K562 (cell line): ENCODE measurements around the gene FRMPD1. TPM values are rescaled to one million over a fixed set of nuclear protein-coding genes. Genes with fewer than 3 reads are reported as not detected.

Experiments used
- ATAC-seq: fragments of 200-7000 bp; cut with Tn5 transposase; 3 replicates; pipeline ENCODE4 v1.9.1; 2020; ENCODE audit warnings: moderate library complexity
- BruUV-seq: library from RNA; stranded (reverse); fragments of 400-500 nt; replicated peaks from 2 replicates; lab custom pipeline; 2021; lab: Mats Ljungman, UMichigan
- CTCF ChIA-PET: fragments of 300-600 bp; formaldehyde crosslinking; extraction: SDS; loops from one replicate; lab custom pipeline; 2021; ENCODE audit warnings: low intra/inter-chr PET ratio; lab: Yijun Ruan, JAX
- POLR2A ChIA-PET: fragments of 300-600, 350-650 bp; sonication (Branson Sonifier 250); formaldehyde crosslinking; extraction: SDS; loops from one replicate; lab custom pipeline; 2021; ENCODE audit warnings: antibody characterized with exemption, inconsistent platforms; lab: Yijun Ruan, JAX
- DNase-seq, 4 experiments: peaks; one replicate each; pipeline versions ENCODE4 v3.0.0 to v3.0.0-alpha.2; 2011 to 2018; ENCODE audit warnings: low spot score in 3 of 4, mixed read lengths in 3 of 4; ENCODE audit errors: extremely low read depth in 1 of 4
- FAIRE-seq: peaks from 2 replicates; lab custom pipeline; 2011; peaks lifted over from hg19 to GRCh38; lab: Jason Lieb, UNC
- H2AFZ ChIP-seq: 2 replicates; pipeline ENCODE4 v1.6.0; 2011; ENCODE audit warnings: low read depth, low read length, control low read depth, inconsistent platforms
- H3K27ac ChIP-seq: fragments of 200-600 bp; 3 replicates; pipeline ENCODE4 v1.8.0; 2011; ENCODE audit warnings: low read depth, mild to moderate bottlenecking, control low read depth, inconsistent platforms, low read length, moderate library complexity, mixed read lengths; ENCODE audit errors: extremely low read depth
- H3K27me3 ChIP-seq, 2 experiments: fragments of 300-600 bp in 1 of 2; 2 replicates in 1 of 2; 3 replicates in 1 of 2; pipeline versions ENCODE4 v1.6.0 to v1.8.0; 2011; ENCODE audit warnings: inconsistent platforms in 2 of 2, low read length in 2 of 2, mild to moderate bottlenecking in 1 of 2, mixed read lengths in 1 of 2, moderate library complexity in 1 of 2; ENCODE audit not compliant: control insufficient read depth in 2 of 2, insufficient read depth in 2 of 2
- H3K36me3 ChIP-seq: fragments of 300-600 bp; 3 replicates; pipeline ENCODE4 v1.8.0; 2011; ENCODE audit warnings: mild to moderate bottlenecking, low read length, inconsistent platforms; ENCODE audit not compliant: control insufficient read depth, insufficient read depth
- H3K4me1 ChIP-seq, 2 experiments: fragments of 200-600 bp in 1 of 2; replicated peaks in 1 of 2; 2 replicates in 1 of 2; 3 replicates in 1 of 2; pipeline versions ENCODE4 v1.5.1 to v1.8.0; 2011; ENCODE audit warnings: inconsistent platforms in 2 of 2, low read length in 2 of 2, mild to moderate bottlenecking in 1 of 2, mixed read lengths in 1 of 2, moderate library complexity in 1 of 2; ENCODE audit not compliant: control insufficient read depth in 2 of 2, insufficient read depth in 2 of 2
- H3K4me2 ChIP-seq: 2 replicates; pipeline ENCODE4 v1.6.1; 2011; ENCODE audit warnings: low read length, control low read depth, inconsistent platforms, mixed read lengths; ENCODE audit not compliant: insufficient read depth
- H3K4me3 ChIP-seq: fragments of 200-600 bp; sonication (generic), shearing (Covaris generic); 2 replicates; pipeline ENCODE4 v1.5.1; 2016; ENCODE audit warnings: control low read depth, inconsistent platforms
- H3K79me2 ChIP-seq: fragments of 200-600 bp; 3 replicates; pipeline ENCODE4 v1.8.0; 2011; ENCODE audit warnings: low read length, inconsistent platforms; ENCODE audit not compliant: control insufficient read depth, insufficient read depth
- H3K9ac ChIP-seq, 2 experiments: 2 replicates each; pipeline versions ENCODE4 v1.6.0 to v1.6.1; 2011; ENCODE audit warnings: low read depth in 2 of 2, low read length in 2 of 2, control low read depth in 1 of 2, inconsistent platforms in 1 of 2, mild to moderate bottlenecking in 1 of 2, mixed read lengths in 1 of 2; ENCODE audit not compliant: insufficient read depth in 1 of 2
- H3K9me1 ChIP-seq: one replicate; pipeline ENCODE4 v1.6.0; 2011; ENCODE audit warnings: inconsistent platforms, mild to moderate bottlenecking, low read length, moderate library complexity; ENCODE audit not compliant: control insufficient read depth, insufficient read depth
- H3K9me3 ChIP-seq: replicated peaks from 2 replicates; pipeline ENCODE4 v1.5.1; 2011; ENCODE audit warnings: low read depth, low read length, inconsistent platforms; ENCODE audit not compliant: control insufficient read depth, insufficient read depth
- H4K20me1 ChIP-seq: replicated peaks from 2 replicates; pipeline ENCODE4 v1.6.1; 2011; ENCODE audit warnings: low read length, inconsistent platforms, mixed read lengths; ENCODE audit not compliant: control insufficient read depth, insufficient read depth
- ARID2 ChIP-seq: fragments of 450-650 bp; IDR thresholded peaks from 2 replicates; pipeline ENCODE4 v1.6.1; 2017; ENCODE audit warnings: antibody characterized with exemption, mild to moderate bottlenecking
- CHD2 ChIP-seq: IDR thresholded peaks from 2 replicates; pipeline ENCODE4 v1.6.1; 2011; ENCODE audit warnings: low read depth, low read length
- DDX20 ChIP-seq: fragments of 450-650 bp; IDR thresholded peaks from 2 replicates; pipeline ENCODE4 v1.6.1; 2016; ENCODE audit warnings: missing genetic modification characterization, low read depth, mild to moderate bottlenecking, missing compliant biosample characterization, moderate library complexity
- SPI1 ChIP-seq: IDR thresholded peaks from 2 replicates; pipeline ENCODE4 v1.6.1; 2011; ENCODE audit warnings: low read depth, low read length, control low read depth, borderline replicate concordance
- WGBS: fragments of 100-300 bp; shearing (Covaris generic); methylation state at CpG from one replicate; pipeline ENCODE4 v1.1.6; 2016; ENCODE audit warnings: low coverage, mixed read lengths; ENCODE audit not compliant: insufficient coverage; ENCODE audit errors: missing lambda C conversion rate; 5-methylcytosine and 5-hydroxymethylcytosine counted together
- in situ Hi-C: fragments of 300-500 bp; cut with MboI; formaldehyde crosslinking; loops from 4 replicates; pipeline ENCODE4 v1.15.0; 2018; ENCODE audit warnings: inconsistent platforms, mixed read lengths
- intact Hi-C: fragments of 100-400 bp; cut with micrococcal nuclease; formaldehyde crosslinking; loops from 2 replicates; pipeline ENCODE4 v1.14.2; 2022
- polyA plus RNA-seq, 8 experiments: library from polyadenylated mRNA; depleted of rRNA in 4 of 8; stranded (reverse) in 5 of 8; unstranded in 3 of 8; fragments of >200 nt; fragmentation: Nextera tagmentation in 2 of 8; fragmentation: Illumina TruSeq in 1 of 8; extraction: Ambion mirVana in 2 of 8; extraction: Trizol in 1 of 8; gene quantifications; 2 replicates each; pipeline versions ENCODE4 v1.2.1 to v1.2.3, GENCODE V29; 2011 to 2014; ENCODE audit warnings: inconsistent platforms in 1 of 8, missing spikeins in 1 of 8
- total RNA-seq, 7 experiments: library from RNA; depleted of rRNA in 6 of 7; stranded (reverse); fragments of >200 nt in 6 of 7; fragmentation: Illumina TruSeq in 2 of 7; extraction: Trizol in 2 of 7; gene quantifications; 2 replicates each; pipeline versions ENCODE4 v1.2.1 to v1.2.3, GENCODE V29; 2011 to 2021; ENCODE audit warnings: low replicate concordance in 1 of 7
- TF ChIP-seq, protein P1 (sequence below), 2 experiments: fragments of 450-650 bp; conservative IDR thresholded peaks; 2 replicates each; pipeline ENCODE4 v1.6.1; 2017; ENCODE audit warnings: mild to moderate bottlenecking in 2 of 2, moderate library complexity in 2 of 2

Gene FRMPD1
- total and polyA plus RNA-seq, 9 of the 15 experiments (the other 6 are each of a cell fraction or from before 2014, with no cell fraction given): not detected

DNA sequence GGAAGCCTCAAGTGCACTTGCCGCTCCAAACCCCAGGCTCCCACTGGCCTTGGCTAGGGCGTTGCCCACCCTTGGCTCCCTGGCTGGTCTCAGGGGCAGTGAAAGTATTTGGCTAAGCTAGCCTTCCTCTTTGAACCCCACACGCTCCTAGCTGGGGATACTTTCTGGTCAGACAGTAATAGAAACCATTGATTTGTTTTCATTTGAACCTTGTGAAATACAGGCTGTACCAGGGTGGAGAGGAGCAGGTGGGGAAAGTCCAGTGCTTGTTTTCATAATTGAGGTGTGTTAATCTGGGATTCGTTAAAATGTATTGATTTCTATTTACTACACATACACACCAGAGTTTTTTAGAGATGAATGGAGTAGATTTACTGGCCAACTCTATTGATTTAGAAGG lies 57.0 kb downstream of the FRMPD1 start:
- WGBS: 0% methylated on average over 4 of the region's 4 CpGs
- Histone ChIP-seq H3K79me2 (no peaks in the 10 kb centered on the region), H3K9ac (no peak overlapping the region), H3K27me3 (peaks cover 38 to 43% of the 10 kb centered on the region in 2 experiments; a peak in 4 of 5 replicates), H3K4me2 (no peak overlapping the region), H3K9me1 (no peaks in the 10 kb centered on the region), H2AFZ (no peak overlapping the region), H3K4me3 (no peak overlapping the region)
- CTCF ChIA-PET: no interaction called here
- in situ Hi-C loops: no loop called here
- DNase-seq: no peak
- TF ChIP-seq ARID2 (no peak), DDX20 (no peak)
- TF ChIP-seq, protein P1, sequence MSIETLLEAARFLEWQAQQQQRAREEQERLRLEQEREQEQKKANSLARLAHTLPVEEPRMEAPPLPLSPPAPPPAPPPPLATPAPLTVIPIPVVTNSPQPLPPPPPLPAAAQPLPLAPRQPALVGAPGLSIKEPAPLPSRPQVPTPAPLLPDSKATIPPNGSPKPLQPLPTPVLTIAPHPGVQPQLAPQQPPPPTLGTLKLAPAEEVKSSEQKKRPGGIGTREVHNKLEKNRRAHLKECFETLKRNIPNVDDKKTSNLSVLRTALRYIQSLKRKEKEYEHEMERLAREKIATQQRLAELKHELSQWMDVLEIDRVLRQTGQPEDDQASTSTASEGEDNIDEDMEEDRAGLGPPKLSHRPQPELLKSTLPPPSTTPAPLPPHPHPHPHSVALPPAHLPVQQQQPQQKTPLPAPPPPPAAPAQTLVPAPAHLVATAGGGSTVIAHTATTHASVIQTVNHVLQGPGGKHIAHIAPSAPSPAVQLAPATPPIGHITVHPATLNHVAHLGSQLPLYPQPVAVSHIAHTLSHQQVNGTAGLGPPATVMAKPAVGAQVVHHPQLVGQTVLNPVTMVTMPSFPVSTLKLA (conservative IDR thresholded peaks at IDR 0.05): no peak
- TF ChIP-seq, all 486 proteins: peak for 0
- POLR2A ChIA-PET: interaction anchor here (0.6 to 1.0 kb wide), 2 partner anchors 10 to 1320 kb away, joined by 3 read pairs; no protein-coding TSS in a partner anchor
- no TSS peak for BruUV-seq
- Histone ChIP-seq H3K27ac (no peak overlapping the region), H3K36me3 (no peaks in the 10 kb centered on the region), H4K20me1 (no peaks in the 10 kb centered on the region), H3K9me3 (no peaks in the 10 kb centered on the region), H3K4me1 (no peaks in the 10 kb centered on the region)
- ATAC-seq (no peak), FAIRE-seq (no peak)
- intact Hi-C loops: no loop called here

- 0% methylated on average over 3 of the region's 3 CpGs for WGBS
- no peak for ATAC-seq
- CTCF ChIA-PET: no interaction called here
Observed at GRCh38 chr9:37710046-37710445, 59.3 kb downstream of the FRMPD1 start.

More at GRCh38 chr9:37710046-37710445, 59.3 kb downstream of the FRMPD1 start:
- Histone ChIP-seq H3K4me1 (no peaks in the 10 kb centered on the region), H3K27ac (no peak overlapping the region), H3K36me3 (no peaks in the 10 kb centered on the region), H3K9me1 (no peaks in the 10 kb centered on the region), H2AFZ (no peak overlapping the region), H3K4me3 (no peak overlapping the region), H3K79me2 (no peaks in the 10 kb centered on the region), H3K27me3 (peaks cover 42 to 44% of the 10 kb centered on the region in 2 experiments; a peak in 4 of 5 replicates), H3K4me2 (no peak overlapping the region), H4K20me1 (no peaks in the 10 kb centered on the region), H3K9ac (no peak overlapping the region), H3K9me3 (no peaks in the 10 kb centered on the region)
- TF ChIP-seq CHD2 (no peak), SPI1 (peak; percentile 96)
- FAIRE-seq: no peak
- intact Hi-C loops: no loop called here
- POLR2A ChIA-PET: interaction anchor here (0.6 kb wide), 1 partner anchor 175 kb away, joined by 3 read pairs; no protein-coding TSS in a partner anchor
- no peak for DNase-seq
- in situ Hi-C loops: no loop called here
- no TSS peak for BruUV-seq
